Panc1 (cell line): ENCODE data around the gene CRNN. TPM values are rescaled to one million over a fixed set of nuclear protein-coding genes. Genes with fewer than 3 reads are reported as not detected.

Experiments used
- ATAC-seq: fragments of 200-7000 bp; cut with Tn5 transposase; 2 replicates; pipeline ENCODE4 v1.9.1; 2020; ENCODE audit warnings: mild to moderate bottlenecking, moderate library complexity
- BruUV-seq: library from RNA; stranded (reverse); fragments of 400-500 nt; replicated peaks from 2 replicates; lab custom pipeline; 2021; lab: Mats Ljungman, UMichigan
- CTCF ChIA-PET: fragments of 300-600 bp; sonication (Branson Sonifier 250); formaldehyde crosslinking; loops from one replicate; lab custom pipeline; 2022; ENCODE audit warnings: antibody characterized with exemption; lab: Charles Lee
- POLR2A ChIA-PET: fragments of 300-600 bp; sonication (Branson Sonifier 250); formaldehyde crosslinking; loops from one replicate; lab custom pipeline; 2022; ENCODE audit warnings: antibody characterized with exemption; lab: Charles Lee
- DNase-seq: peaks from one replicate; pipeline ENCODE4 v3.0.0-alpha.2; 2010; ENCODE audit warnings: low read depth, low spot score
- H3K27ac ChIP-seq: 2 replicates; pipeline ENCODE4 v1.5.1; 2011; ENCODE audit warnings: mild to moderate bottlenecking, low read length, inconsistent platforms
- H3K27me3 ChIP-seq: fragments of 200-500 bp; sonication (Bioruptor generic); 2 replicates; pipeline ENCODE4 v1.6.0; 2014; ENCODE audit warnings: low read length, inconsistent platforms; ENCODE audit not compliant: control insufficient read depth, insufficient read depth
- H3K36me3 ChIP-seq: fragments of 200-500 bp; sonication (Bioruptor generic); 2 replicates; pipeline ENCODE4 v1.5.1; 2014; ENCODE audit warnings: inconsistent platforms, mild to moderate bottlenecking, low read length, moderate library complexity; ENCODE audit not compliant: control insufficient read depth, insufficient read depth
- H3K4me1 ChIP-seq: 2 replicates; pipeline ENCODE4 v1.5.1; 2011; ENCODE audit warnings: inconsistent platforms, mild to moderate bottlenecking, low read length, moderate library complexity; ENCODE audit not compliant: control insufficient read depth, insufficient read depth
- H3K4me3 ChIP-seq, 2 experiments: 2 replicates each; pipeline ENCODE4 v1.5.1; 2011 to 2012; ENCODE audit warnings: low read depth in 2 of 2, low read length in 2 of 2, mild to moderate bottlenecking in 2 of 2, inconsistent platforms in 1 of 2, moderate library complexity in 1 of 2
- H3K9me3 ChIP-seq: fragments of 200-500 bp; sonication (Bioruptor generic); 2 replicates; pipeline ENCODE4 v1.5.1; 2014; ENCODE audit warnings: low read depth, mild to moderate bottlenecking, inconsistent platforms, low read length, moderate library complexity; ENCODE audit not compliant: control insufficient read depth, insufficient read depth
- CTCF ChIP-seq: fragments of 450-650 bp; IDR thresholded peaks from 2 replicates; pipeline ENCODE4 v1.5.1; 2017; ENCODE audit warnings: mild to moderate bottlenecking
- POLR2AphosphoS5 ChIP-seq: IDR thresholded peaks from 2 replicates; pipeline ENCODE4 v1.6.1; 2012; ENCODE audit warnings: mild to moderate bottlenecking, low read depth, low read length, moderate library complexity
- REST ChIP-seq, 2 experiments: IDR thresholded peaks; 2 replicates each; pipeline ENCODE4 v1.6.1; 2011 to 2012; ENCODE audit warnings: low read depth in 2 of 2, control low read depth in 1 of 2, low read length in 1 of 2, mild to moderate bottlenecking in 1 of 2, moderate library complexity in 1 of 2; ENCODE audit not compliant: insufficient read depth in 1 of 2
- SIN3A ChIP-seq: IDR thresholded peaks from 2 replicates; pipeline ENCODE4 v1.6.1; 2012; ENCODE audit warnings: low read depth, mild to moderate bottlenecking, low read length, moderate library complexity, borderline replicate concordance; ENCODE audit not compliant: insufficient read depth
- TCF7L2 ChIP-seq: IDR thresholded peaks from 2 replicates; pipeline ENCODE4 v1.6.1; 2011; ENCODE audit warnings: mild to moderate bottlenecking, low read depth, low read length, inconsistent platforms
- in situ Hi-C: cut with HindIII; loops from 2 replicates; pipeline ENCODE4 v1.10.0; 2016; ENCODE audit warnings: low sequenced_read_pairs, low pct_unique_long_range_greater_than_20kb
- intact Hi-C: fragments of 100-400 bp; cut with micrococcal nuclease; formaldehyde crosslinking; loops from one replicate; pipeline ENCODE4 v1.10.0; 2022; ENCODE audit not compliant: unreplicated experiment
- total RNA-seq: library from RNA; stranded (reverse); gene quantifications from one replicate; pipeline ENCODE4 v1.2.1, GENCODE V29; 2021; ENCODE audit not compliant: unreplicated experiment

Gene CRNN
- total RNA-seq, 1 experiment from 2014 or later: not detected

DNA sequence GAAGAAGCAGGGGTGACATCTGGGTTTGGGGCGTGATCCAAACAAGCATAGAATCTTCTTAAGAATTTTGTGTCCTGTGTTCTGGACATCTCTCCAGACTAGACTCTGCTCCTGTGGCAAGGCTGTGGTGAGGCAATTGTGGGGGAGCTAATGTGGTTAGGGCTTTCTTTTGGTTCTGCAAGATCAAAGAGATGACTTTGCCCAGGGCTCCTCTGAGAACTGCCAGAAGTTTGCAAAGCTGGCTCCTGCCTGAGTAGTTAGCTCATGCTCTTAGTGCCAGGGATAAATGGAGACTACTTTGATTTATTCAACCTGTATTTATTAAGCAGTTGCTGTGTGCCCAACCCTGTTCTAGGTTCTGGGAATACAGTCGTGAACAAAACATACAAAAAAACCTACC, 34.0 kb upstream of the CRNN start:
- ATAC-seq (no peak), DNase-seq (no peak)
- ChIA-PET POLR2A (no interaction called here), CTCF (interaction anchor here (0.6 to 1.8 kb wide), 4 partner anchors 9 to 162 kb away, joined by 3 to 9 read pairs (median 4); no protein-coding TSS in a partner anchor)
- H3K4me3 ChIP-seq: no peak overlapping the region
- H3K9me3 ChIP-seq: no peaks in the 10 kb centered on the region
- no peak overlapping the region for H3K27ac ChIP-seq
- H3K4me1 ChIP-seq: no peaks in the 10 kb centered on the region
- H3K27me3 ChIP-seq: peaks cover 6% of the 10 kb centered on the region; the same call in 1 of the 2 replicates
- intact Hi-C loops (no loop called here), in situ Hi-C loops (no loop called here)
- BruUV-seq: no TSS peak
- no peak for TF ChIP-seq SIN3A
- no peak for TF ChIP-seq TCF7L2
- no peak for TF ChIP-seq CTCF
- no peak for TF ChIP-seq REST (IDR thresholded peaks at IDR 0.05; ENCODE audit: insufficient read depth in 1 of 2, low read depth in 2 of 2, low read length in 1 of 2)
- H3K36me3 ChIP-seq: no peaks in the 10 kb centered on the region; the same call in 1 of the 2 replicates

DNA sequence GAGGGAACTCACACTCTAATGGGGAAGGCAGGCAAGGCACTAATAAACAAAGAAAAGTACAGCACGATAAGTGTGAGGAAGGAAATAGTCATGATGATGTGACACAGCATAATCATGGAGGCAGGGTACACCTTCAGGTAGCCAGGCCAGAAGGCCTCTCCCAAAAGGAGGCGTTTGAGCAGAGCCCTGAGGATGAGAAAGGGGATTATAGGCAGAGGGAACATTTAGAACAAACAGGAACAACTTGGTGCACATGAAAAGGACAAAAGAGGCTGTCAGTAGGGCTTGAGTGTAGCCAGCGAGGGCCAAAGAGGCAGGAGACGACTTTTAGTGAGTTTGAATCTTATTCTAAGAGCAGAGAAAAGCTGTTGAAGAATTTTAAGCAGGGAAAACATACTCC, 33.4 kb upstream of the CRNN start:
- no peaks in the 10 kb centered on the region; the same call in 1 of the 2 replicates for H3K36me3 ChIP-seq
- no peak overlapping the region for H3K4me3 ChIP-seq
- in situ Hi-C loops: no loop called here
- TF ChIP-seq REST (IDR thresholded peaks at IDR 0.05; ENCODE audit: insufficient read depth in 1 of 2, low read depth in 2 of 2, low read length in 1 of 2): no peak
- no peak for TF ChIP-seq POLR2AphosphoS5
- TF ChIP-seq SIN3A: no peak
- no peak for TF ChIP-seq TCF7L2
- TF ChIP-seq CTCF: no peak
- ChIA-PET CTCF (interaction anchor here (0.9 to 1.8 kb wide), 2 partner anchors 11 to 50 kb away, joined by 4 to 9 read pairs; no protein-coding TSS in a partner anchor), POLR2A (no interaction called here)
- H3K27me3 ChIP-seq: peaks cover 6% of the 10 kb centered on the region; the same call in 1 of the 2 replicates
- intact Hi-C loops: no loop called here
- H3K4me1 ChIP-seq: no peaks in the 10 kb centered on the region
- H3K27ac ChIP-seq: no peak overlapping the region
- DNase-seq (no peak), ATAC-seq (no peak)
- no peaks in the 10 kb centered on the region for H3K9me3 ChIP-seq
- no TSS peak for BruUV-seq
